DMS153 treated with DMSO at 0.1 percent for 48 hours (cell line): ENCODE data around the gene WNT5B.

Experiments
- DNase-seq: peaks from one replicate; lab custom pipeline; 2025; ENCODE audit not compliant: unreplicated experiment; lab: John Stamatoyannopoulos, UW

The WNT5B gene

GRCh38 chr12:1629338-1630132, 504 bp downstream of the WNT5B start:
- DNase-seq: no peak

GRCh38 chr12:1630133-1630826, 1.2 kb downstream of the WNT5B start:
- DNase-seq: no peak

- no peak for DNase-seq
These were observed 2.0 kb downstream of the WNT5B start for GRCh38 chr12:1630827-1631591.

- DNase-seq: no peak
These were observed 3.7 kb downstream of the WNT5B start for GRCh38 chr12:1632702-1633101.

- DNase-seq: no peak
These were observed 4.4 kb downstream of the WNT5B start for GRCh38 chr12:1633459-1633858.

GRCh38 chr12:1634149-1634548, 5.1 kb downstream of the WNT5B start:
- no peak for DNase-seq

- peak; percentile 82 for DNase-seq
These were observed 5.7 kb downstream of the WNT5B start for GRCh38 chr12:1634590-1635191.

- DNase-seq: no peak
These were observed 6.5 kb downstream of the WNT5B start for GRCh38 chr12:1635301-1636095.

- no peak for DNase-seq
These were observed 9.2 kb downstream of the WNT5B start for GRCh38 chr12:1638203-1638602.

GRCh38 chr12:1639538-1639937, 10.5 kb downstream of the WNT5B start:
- DNase-seq: no peak

GRCh38 chr12:1640328-1641234, 11.6 kb downstream of the WNT5B start:
- DNase-seq: no peak

GRCh38 chr12:1642513-1642912, 13.5 kb downstream of the WNT5B start:
- DNase-seq: no peak

GRCh38 chr12:1643043-1643442, 14.0 kb downstream of the WNT5B start:
- no peak for DNase-seq

GRCh38 chr12:1643905-1644533, 15.0 kb downstream of the WNT5B start:
- no peak for DNase-seq

GRCh38 chr12:1644534-1645438, 15.8 kb downstream of the WNT5B start:
- DNase-seq: peak; percentile 75

GRCh38 chr12:1645819-1646218, 16.8 kb downstream of the WNT5B start:
- peak; percentile 44 for DNase-seq

GRCh38 chr12:1646569-1647284, 17.7 kb downstream of the WNT5B start:
- DNase-seq: no peak
